HG03066 (cell line): ENCODE results near the gene TECPR2.
"Not testable (repeated sequence)": the region's sequence is repeated elsewhere in the genome, so short reads cannot be mapped to it uniquely, and the experiment has no call there.

Experiments
- ATAC-seq: cut with Tn5 transposase; IDR thresholded peaks from one replicate; pipeline ENCODE4 v1.9.1; 2021; ENCODE audit warnings: low read depth; ENCODE audit not compliant: unreplicated experiment

The TECPR2 gene

DNA sequence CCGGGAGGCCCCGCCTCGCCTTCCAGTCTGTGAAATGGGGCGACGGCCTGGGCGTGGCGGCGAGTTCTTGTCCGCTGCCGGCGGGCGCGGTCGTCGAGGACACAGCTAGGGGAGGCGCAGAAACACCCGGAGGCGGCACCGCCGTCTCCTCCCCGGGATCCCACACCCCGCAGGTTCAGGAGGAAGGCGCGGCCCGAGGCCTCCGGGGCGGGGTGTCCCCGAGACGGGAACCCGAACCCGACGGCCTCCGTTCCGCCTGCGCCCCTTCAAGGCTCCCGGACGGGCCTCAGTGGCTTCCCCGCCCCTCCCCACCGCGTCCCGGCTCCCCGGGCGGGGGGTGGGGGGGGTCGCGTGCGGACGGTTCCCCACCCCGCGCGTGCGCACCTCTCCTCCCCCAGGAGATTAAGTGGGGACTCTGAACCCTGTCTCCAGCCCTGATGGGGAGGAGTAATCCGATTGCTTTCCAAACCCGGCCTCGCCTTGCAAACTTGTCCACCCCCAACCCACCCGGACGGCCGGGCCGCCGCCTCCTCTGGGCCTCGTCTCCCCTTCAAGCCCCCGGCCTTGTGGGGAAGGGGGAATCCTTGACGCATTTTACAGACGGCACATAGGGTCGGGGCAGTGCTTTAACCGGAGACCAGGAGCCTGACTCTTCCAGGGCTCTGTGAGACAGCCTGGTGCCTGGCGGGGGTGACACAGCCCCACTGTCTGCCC lies 182.2 kb downstream of the TECPR2 start:
- ATAC-seq, result no peak

DNA sequence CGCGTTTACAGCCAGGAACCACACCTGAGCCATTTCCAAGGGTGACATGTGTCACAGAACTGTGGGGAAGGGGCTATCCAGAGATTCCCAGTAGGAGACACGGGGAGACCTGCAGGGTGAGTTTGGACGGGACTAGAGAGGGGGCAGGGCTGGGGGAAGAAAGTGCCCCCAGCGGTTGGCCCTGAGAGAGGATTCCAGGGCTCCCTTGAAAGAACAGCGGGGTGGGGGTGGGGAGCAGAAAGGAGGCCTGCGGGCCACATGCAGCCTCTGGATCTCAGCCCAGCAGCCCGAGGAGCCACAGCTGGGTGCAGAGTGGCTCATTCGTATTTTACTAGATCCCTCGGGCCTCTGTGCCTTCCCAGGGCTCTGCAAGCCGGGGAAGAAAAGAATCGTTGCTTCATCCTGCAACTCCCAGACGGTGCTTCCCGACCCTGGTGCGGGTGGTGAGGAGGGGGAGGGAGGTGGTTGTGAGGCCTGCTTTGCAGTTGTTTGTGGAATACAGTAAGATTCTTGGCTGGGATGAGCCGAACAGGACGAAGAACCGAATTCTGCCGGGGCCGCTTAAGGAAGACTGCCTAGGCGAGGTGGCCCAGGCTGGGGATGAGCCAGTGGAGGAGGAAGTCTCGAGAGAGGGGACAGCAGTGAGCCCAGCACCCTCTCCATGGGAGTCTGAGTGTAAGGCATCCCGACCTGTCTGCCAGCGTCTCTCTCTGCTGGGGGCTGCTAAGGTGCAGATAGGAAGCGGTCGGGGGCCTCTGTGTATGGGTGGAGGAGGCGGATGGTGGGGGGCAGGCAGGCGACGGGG lies 182.9 kb downstream of the TECPR2 start:
- ATAC-seq, result no peak

DNA sequence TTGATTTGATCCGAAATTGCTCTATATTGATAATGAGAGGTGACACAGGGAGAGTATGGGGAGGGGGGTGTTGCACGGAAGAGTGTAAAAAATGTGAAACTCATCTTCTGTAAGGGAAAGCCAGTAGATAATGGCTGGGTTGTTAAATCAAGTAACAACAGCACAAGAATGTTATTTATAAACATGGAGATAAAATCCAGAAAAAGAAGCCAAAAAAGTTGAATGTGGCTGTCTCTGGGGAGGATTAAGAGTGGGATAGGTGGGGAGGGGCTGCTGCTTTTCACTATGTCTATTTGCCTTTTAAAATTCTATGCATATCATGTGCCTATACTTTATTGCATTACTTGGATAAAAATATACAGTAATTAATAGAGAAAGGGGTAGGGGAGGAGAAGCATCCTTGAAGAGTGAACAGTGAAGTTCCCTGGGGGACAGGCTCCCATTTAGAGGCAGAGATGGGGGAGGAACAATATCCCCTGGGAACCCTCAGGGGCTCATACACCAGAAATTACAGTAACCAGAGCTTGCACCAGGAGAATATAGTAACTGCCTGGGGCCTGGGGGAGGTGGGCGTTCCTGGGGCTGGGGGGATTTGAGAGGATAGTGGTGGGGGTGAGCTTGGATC lies 186.0 kb downstream of the TECPR2 start:
- no peak for ATAC-seq

DNA sequence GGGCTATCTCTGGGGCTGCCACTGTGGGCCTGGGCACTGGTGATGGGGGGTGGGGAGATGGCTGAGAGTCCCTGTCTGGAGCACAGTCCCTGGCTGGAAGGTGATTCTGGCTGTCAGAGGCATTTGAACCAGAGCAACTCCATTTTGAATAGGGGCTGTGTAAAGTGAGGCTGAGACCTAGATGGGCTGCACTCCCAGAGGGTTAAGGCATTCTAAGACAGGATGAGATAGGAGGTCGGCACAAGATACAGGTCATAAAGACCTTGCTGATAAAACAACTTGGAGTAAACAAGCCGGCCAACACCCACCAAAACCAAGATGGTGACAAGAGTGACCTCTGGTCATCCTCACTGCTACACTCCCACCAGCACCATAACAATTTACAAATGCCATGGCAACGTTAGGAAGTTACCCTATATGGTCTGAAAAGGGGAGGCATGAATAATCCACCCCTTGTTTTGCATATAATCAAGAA lies 188.2 kb downstream of the TECPR2 start:
- not testable (repeated sequence) for ATAC-seq
